Esophagus mucosa (tissue), 1 donor: ENCODE results near the gene SCD5. TPM values are rescaled to one million over a fixed set of nuclear protein-coding genes. Genes with fewer than 3 reads are reported as not detected.
A peak's percentile ranks its signal among the peaks of the same experiment; 100 is the strongest.

Experiments used
- ATAC-seq: fragments of 200-7000 bp; cut with Tn5 transposase; one replicate; pipeline ENCODE4 v1.9.1; 2020
- total RNA-seq: library from RNA; stranded (reverse); gene quantifications from one replicate; pipeline ENCODE4 v1.2.4, GENCODE V29; 2023
- donor health status: DM: yes; HTN: yes; CAD: no.

SCD5 gene
- total RNA-seq, 1 donor from 2014 or later = 1.9 TPM

DNA sequence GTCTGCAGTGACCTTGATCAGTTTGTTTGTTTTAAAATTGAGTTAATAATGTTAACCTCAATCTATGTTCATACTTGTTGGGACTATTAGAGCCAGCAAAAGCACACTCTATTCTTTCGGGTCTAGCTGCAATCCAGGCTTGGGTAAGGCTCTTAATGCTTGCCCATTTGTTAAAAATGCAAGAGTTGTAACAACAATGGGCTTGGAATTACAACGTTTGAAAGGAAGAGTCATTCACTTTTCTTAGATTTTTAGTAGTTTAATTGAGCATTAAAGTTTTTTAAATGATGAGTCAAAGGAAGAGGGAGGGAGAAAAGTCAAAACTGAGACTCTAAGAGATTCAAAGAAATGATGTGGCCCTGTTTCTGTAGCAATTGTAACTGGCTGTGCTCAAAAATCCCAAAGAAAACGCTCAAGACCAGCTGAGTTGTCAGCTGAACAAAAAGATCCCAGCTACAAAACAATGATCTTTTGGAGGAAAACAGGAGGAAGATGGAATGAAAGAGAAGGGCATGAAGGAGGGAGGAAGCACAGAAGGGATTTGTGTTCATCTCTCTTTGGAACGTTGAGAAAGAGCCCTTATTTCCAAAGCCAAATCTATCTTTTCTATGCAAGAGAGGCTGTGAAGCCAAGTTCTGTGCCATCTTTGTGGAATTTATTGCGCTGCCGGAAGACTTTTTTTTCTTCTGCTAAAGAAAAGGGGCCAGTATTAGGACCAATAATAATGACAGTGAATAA is 5.5 kb downstream of the SCD5 start:
- ATAC-seq = no peak

DNA sequence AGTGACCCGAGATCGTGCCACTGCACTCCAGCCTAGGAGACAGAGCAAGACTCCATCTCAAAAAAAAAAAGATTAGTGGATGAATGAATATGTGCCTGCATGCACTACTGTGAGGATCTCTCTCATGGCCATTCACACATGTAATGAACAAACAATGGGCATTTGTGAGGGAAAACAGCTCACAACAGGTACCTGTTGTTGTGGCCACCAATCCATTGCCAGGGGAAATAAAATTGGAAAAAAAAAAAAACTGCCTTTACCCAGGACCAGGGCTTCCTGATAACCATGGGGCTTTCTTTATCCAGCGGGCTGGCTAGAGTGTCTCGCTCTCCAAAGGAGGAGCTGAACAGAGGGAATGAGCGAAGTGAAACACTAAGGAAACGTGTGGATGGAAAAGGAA is 7.4 kb downstream of the SCD5 start:
- no peak for ATAC-seq

DNA sequence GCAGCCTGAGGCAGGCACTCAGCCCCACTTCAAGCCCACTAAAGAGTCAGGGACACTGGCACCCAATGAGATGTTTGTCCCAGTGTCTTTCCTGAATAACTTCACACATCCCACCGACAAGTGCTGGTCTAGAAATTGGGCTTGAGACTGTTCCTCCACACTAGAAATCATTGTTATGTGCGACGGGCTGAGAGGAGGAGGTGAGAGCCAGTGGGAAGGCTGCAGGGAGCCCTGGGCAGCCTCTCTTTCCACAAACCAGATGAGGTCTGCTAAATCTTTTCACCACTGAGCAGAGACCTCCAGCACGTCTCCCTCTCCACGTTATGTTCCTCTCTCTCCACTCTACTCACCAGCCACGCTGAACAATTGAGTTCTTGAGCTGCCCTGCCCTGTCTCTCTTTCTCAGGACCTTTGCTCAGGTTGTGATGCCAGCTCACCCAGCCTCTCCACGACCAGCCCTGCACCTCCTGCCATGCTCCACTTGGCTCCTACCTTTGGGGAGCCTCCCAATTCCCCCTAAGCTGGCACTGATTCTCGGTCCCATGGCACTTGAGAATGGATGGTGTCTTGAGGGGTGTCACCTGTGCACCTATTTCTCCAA is 8.4 kb downstream of the SCD5 start:
- ATAC-seq = no peak

DNA sequence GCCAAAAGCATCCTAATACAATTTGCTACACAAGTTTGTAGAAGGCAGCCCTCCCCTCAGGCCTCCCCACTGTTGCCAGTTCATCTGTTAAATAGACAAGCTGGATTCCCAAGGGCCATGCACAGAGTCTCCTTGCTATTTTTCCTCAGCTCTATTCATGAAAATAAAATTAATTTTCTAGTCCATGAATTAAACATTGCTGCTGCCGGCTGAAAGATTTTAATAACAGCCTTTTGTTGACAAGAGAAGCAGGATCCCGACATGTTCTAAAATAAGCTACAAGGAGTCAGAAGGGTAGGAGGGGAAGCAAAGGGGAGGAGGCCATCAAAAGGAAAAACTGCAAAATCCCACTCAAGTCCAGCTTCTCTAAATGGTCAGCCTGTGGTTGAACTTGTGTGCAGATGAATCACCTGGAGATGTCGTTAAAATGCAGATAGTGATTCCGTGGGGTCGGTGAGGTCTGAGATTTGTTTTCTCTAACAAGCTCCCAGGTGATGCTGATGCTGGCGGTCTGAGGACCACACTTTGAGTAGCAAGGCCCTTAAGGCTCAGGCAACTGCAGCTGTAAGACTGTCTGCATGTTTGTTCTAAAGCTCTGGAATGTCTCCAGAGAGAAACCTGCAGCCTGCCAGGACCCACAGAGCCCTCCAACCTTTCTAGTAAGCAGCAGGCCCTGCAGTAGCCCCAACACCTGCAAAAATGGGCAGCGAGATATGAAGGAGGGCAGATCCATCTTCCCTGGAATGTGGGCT is 9.4 kb downstream of the SCD5 start:
- ATAC-seq = no peak

DNA sequence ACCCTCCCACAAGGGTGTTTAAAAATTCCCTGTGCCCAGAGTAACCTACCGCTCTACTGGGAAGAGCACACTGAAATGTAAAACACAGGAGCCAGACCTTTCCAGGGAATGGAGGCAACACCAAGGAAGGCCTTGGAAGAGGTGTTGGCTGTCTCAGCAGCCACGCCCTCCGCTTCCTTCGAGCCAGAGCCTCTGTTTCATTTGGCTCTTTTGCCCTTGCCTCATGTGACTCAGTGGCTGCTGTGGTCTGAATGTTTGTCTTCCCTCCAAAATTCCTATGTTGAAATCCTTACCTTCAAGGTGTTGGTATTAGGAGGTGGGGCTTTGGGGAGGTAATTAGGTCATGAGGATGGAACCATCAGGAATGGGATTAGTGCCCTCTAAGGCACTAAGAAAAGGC is 11.3 kb downstream of the SCD5 start:
- ATAC-seq = no peak

DNA sequence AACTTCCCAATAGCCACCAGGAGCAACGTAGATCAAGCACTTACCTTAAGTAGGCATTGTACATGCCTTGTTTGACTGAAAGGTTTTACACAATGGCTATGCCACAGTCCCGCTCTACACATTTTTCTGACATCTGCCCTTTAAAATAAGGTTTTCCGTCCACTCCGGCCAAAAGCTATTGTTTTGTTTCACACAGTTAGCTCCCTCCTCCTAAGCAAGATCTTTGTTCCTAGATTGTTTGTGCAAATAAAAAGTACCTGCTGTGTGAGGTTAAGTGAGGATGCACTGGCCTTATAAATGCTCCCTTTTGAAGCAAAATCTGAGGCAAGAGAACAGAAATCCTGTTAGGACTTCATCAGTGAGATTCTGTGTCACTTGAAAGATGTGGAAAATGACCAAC is 11.8 kb downstream of the SCD5 start:
- ATAC-seq = no peak

DNA sequence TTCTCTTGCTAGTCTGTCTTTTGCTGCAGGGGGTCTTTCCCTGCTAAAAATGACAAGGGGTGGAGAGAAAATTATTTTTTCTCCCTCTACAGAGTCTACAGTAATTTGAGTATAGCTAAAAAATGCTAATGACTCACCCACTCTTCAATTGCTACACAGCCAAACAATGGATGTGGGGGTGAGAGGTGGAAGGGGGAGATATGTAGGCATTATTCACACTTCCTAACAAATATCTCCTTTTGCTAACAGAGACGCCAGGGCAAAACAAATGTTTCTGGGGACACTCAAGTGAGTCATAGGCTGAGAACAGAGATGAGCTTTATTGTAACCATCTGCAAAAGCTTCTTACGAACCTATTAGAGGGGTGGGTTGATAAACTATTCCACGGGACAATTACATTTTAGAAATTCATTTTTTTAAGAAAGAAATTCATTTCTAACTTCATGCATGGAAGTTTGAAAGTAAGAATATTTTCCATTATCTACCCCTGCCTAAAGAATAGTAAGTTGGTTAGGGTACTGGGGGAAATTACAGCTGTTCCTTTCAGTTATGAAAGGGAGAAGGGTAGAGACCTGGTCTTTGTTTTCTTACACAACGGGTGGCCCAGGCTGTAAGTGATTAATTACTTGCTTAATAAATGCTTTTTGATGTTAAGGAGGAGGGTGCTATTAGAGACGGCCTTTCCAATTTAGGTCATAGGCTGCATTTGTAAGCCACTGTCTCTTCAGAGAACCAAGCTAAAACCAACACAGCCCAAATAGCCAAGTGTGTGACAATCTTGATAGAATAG is 12.8 kb downstream of the SCD5 start:
- ATAC-seq = peak; percentile 32

DNA sequence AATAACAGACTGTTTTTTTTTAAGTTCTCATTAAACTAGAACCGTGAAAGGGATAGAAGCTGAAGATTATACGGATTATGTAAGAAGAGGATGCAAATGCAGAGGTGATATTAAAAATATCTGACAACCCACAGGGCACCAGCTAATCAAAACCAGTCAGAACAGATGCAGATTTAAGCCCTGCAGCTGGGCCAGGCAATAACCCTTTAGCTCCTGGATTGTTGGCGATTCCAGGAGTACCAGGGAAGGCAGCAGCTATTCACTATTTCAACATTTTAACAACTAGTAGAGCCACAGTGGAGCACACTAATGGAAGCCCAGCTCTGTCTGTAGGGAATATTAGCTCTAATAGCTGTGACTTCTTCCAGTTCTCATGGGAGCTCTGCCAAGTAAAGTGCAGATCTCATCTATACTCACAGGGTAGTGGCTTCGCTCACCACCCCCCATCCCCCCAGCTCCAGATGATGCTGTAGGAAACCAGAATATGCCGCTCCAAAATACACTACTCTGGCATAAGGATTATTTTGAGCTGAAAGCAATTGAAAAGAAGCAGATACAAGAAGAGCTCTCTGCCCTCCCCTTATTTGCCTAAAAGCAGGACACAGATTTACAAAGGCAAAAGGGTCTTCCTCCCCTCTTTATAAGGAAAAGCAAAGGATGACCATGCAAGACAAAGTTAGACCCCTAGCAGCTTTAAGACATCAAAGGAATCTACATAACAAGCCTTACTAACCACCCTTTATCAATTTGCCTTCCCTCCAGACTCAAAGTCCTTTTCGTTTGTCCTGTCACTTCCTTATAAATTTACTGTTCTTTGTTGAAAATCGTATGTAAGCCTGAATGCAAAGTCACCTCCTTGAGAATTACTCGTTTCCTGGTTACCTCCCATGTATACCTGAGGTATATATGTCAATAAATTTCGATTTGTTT is 13.7 kb downstream of the SCD5 start:
- no peak for ATAC-seq

DNA sequence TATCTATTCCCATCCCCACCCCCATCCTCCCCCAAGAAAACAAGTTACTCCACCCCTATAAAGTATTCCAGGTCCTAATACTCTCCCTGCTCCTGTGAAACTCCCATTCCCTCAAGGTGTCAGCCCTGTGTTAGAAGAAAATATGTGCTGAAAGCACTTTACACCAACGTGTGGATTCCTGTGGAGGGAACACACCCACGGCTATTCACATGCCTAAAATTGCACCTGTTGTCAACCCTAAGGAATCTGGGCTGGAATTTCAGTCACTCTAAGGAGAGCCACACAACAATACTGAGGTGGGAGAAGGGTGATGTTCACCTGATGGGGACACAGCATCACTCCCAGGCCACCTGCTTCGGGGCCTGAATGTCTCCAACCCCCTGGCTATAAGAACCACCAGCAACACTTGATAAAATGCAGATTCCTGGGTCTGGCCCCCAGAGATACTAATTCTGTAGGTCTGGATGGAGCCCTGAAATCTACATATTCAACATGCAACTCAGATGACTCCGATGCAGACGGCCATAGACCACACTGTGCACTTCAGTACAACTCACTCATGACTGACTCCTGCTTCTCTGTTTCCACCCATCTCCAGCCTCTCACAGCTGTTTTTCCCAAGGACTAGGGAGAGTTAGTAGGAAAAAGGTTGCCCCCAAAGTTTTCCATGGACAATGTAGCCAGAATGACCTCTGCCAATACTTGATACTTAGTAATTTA is 15.8 kb downstream of the SCD5 start:
- no peak for ATAC-seq

DNA sequence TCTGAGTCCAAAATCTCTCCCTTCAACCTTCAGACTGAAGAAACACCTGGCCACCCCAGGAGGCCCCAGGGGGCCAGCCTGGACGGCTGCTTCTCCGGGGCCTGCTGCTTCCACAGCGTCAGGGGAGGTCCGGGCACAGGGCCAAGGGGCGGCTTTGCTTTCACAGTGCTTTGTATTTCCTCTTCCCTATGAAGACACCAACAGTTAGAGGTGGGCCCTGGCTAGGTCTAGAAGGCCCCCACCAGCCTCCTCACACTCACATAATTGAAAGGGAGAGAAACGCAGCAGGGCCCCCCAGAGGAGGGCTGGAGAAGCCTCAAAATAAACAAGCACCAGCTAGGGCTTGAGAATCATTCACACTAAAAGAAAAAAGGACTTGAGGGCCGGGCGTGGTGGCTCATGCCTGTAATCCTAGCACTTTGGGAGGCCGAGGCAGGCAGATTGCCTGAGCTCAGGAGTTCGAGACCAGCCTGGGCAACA is 17.8 kb downstream of the SCD5 start:
- no peak for ATAC-seq

DNA sequence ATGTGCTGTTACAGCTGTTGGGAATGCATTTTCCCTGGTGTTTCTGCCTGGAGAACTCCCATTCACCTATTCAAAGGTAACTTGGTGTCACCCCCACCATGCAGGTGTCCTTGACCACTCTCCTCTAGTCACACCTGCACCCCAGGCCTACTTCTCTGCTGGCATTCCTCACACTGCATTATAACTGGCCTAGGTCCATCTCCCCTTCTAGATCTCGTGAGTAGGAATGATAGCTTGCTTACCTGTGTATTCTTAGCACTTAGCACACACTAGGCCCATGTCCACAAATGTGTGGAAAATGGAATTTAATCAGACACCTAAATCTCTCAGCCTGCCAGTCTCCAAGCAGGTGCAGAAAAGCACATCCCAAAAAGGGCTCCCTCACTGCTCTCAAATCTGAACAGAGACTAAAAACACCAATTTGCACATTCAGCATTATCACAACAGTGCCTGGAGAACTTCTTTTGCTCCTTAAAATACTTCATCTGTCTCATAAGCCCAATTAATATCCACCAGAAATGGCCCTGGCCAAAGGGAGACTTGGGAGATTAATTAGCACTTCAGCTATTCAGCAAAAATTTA is 18.3 kb downstream of the SCD5 start:
- ATAC-seq = no peak

DNA sequence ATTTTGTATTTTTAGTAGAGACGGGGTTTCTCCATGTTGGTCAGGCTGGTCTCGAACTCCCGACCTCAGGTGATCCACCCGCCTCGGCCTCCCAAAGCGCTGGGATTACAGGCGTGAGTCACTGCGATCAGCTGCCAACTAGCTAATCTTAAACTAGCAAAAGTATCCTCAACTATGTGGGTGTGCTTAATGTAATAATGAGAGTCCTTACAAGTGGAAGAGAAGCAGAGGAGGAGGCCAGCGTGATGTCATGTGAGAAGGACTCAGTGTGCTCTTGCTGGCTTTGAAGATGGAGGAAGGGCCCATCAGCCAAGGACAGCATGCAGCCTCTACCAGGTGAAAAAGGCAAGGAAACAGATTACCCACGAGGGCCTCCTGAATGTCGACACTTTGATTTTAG is 19.6 kb downstream of the SCD5 start:
- peak; percentile 35 for ATAC-seq

DNA sequence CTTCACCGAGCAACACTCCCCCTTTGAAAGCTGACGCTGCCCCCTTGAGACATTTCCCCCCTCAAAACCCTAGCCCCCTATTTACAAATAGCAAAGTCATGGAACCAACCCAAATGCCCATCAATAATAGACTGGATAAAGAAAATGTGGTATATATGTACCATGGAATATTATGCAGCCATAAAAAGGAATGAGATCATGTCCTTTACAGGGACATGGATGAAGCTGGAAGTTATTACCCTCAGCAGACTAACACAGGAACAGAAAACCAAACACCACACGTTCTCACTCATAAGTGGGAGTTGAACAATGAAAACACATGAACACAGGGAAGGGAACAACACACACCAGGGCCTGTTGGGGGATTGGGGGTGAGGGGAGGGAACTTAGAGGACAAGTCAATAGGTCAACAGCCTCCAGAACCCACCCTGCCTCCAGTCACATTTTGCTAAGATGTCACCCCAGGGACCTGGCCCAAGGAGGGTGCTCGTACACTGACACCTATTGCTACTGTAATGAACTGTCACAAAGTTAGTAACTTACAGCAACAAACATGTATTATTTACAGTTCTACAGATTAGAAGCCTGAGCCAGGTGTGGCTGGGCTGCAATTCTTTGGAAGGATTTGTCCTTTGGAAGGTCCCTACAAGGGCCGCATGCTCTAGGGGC is 20.6 kb downstream of the SCD5 start:
- ATAC-seq = no peak

DNA sequence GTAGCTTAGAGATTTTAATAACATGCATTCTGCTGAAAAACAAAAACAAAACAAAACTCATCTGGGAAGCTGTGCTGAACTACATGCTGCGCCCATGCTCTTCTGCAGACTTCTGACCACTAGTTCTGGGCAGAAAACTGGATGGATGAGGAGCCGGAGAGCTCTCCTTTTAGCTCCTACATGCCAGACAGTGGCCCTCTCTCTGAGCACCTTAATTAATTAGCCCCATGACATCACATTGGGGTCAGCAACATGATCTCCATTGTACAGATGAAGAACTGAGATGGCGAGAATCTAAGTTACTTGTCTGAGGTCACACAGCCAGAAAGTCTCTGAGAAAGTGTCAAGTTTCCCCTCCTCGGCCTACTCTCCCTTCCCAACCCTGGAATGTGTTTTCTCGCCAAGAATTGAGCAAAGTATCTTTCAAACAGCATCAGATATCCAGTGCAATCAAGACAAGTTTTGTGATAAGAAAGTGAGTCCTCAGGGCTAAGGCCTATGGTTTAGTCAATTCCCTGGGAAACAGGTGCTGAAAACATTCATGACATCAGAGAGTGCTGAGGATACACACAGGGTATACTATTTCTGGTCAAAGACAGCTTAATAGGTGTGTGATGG is 21.6 kb downstream of the SCD5 start:
- no peak for ATAC-seq

DNA sequence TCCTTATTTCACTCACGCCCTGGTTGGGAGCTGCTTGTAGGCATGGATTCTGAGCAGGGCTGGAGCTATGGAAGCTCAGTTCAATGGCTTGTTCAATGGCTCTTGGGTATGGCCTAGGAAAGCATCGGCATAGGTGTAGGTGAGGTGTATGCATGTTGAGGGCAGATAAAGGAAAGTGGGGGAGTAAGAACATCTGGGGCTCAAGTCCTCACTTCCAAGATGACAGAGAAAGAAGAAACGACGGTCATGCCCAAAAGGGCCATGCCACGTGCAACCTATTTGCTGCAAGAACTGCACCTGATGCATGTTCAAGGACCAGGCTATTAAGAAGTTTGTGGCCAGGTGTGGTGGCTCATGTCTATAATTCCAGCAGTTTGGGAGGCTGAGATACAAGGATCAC is 23.4 kb downstream of the SCD5 start:
- no peak for ATAC-seq

DNA sequence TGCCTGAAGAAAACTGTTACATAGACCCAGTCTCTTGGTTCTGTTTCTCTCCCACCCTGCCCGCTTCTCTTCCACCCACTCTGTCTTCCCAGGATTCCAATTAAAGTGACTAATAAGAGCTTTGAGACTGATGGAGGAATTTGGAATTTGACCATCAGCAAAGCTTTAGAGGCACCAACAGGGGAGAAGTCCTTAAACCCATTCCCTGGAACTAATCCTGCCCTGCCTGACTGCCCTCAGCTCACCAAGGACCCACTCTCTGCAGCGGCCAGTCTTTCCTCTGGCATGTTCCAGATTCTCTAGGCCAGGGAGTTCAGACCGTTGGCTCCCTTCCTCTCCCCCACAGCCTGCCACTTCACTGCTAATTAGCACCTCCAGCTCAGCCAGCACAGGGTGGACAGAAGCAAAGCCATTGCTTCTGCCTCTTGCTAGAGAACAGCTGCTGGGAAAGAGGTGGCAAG is 23.9 kb downstream of the SCD5 start:
- no peak for ATAC-seq

DNA sequence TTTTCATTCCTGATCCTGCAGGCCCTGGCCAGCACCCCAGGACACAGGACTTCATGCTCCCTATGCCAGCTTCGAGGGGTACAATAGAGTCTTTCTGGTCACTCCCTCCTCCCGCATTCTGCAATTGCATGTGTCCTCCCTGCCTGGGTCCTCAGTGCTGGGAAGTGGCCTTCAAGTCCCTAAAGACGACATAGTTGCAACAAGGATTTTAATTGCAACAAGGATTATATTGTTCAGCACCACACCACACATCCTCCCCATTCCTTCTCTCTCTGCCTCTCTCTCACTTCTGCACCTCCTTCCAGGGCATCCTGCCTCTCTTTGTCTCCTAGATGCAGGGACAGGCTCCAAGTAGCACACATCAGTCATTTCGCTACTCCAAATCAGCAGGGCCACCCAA is 25.5 kb downstream of the SCD5 start:
- ATAC-seq = no peak

DNA sequence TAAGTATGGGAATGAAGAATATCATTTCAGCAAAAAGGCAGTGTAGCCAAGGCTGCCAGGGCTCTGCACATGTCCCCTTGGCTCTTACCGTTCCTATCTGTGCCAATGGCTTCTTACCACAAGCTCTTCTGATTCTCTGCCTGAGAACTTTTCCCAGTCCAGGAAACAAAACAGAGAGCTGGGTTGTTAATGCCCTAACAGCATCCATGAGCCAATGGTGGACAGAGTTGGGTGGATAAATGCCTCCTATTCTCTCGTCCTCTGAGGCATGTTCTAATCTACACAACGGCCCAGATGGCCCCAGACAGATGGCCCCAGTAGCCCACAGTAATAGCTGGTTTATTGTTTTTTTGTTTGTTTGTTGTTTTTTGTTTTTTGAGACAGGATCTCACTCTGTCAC is 28.0 kb downstream of the SCD5 start:
- no peak for ATAC-seq

DNA sequence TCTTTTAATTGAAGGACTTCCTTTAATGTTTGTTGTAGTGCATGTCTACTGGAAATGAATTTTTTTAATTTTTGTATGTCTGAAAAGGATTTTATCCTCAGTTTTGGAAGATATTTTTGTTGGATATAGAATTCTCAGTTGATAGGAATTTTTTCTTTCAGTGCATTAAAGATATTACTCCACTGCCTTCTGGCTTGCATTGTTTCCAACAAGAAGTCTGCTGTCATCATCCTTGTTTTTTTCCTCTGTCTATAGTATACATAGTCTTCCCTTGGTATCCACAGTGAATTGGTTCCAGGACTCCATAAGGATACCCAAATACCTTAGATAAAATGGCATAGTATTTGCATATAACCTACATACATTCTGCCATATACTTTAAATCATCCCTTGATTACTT is 33.5 kb downstream of the SCD5 start:
- ATAC-seq = no peak

DNA sequence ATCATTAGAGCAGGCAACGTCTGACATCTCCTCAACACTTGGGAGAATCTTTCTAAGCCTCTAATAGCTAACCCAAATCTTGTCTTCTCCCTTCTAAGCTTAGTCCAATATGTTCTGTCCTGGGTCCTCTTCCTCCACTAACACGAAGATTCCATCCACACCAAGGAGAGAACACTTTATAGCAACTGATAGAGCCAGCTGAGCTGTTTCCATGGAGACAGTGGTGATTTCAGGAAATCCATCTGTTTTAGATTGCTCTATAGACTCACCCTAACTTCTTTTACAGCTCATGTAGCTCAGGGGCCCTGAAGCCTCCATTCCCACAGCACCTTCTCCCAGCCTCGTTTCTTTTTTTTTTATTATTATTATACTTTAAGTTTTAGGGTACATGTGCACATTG is 37.4 kb downstream of the SCD5 start:
- no peak for ATAC-seq
